ENCODE results near the gene PTPN12.

DNA sequence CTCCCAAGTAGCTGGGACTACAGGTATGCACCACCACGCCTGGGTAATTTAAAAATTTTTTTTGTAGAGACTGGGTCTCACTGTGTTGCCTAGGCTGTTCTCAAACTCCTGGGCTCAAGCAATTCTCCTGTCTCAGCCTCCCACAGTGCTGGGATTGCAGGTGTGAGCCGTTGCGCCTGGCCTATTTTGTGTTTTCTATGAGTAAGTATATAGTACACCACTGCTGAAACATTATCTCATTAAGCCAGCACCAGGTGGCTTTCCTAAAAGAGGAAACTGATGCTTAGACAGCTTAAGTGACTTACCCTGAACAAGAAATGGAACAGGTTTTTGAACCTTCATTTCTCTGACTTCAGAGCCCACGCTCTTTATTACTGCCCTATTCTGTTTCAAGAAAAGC, 7.8 kb upstream of the PTPN12 start:
- TF ChIP-seq CTCF (IDR thresholded peaks at IDR 0.05): no peak
- TF ChIP-seq POLR2A (IDR thresholded peaks at IDR 0.05): no peak
- no peak for TF ChIP-seq EP300 (IDR thresholded peaks at IDR 0.05; ENCODE audit: low read depth)
- no peak for TF ChIP-seq POLR2AphosphoS5 (IDR thresholded peaks at IDR 0.05)
